ENCODE results near the gene SRRM2.

Gene SRRM2

GRCh38 chr16:2819179-2819938 lies 66.9 kb downstream of the SRRM2 start:
- H3K27ac ChIP-seq (ENCODE audit: low read depth, low read length), result no peak overlapping the region
- no peak overlapping the region for H3K4me3 ChIP-seq (ENCODE audit: low read depth in 1 of 2, low read length in 2 of 2)
- H3K4me1 ChIP-seq (ENCODE audit: control insufficient read depth in 1 of 2, insufficient read depth in 2 of 2, low read length in 2 of 2), result peaks cover 0 to 9% of the 10 kb centered on the region in 2 donors
- H3K36me3 ChIP-seq (ENCODE audit: control insufficient read depth in 1 of 2, insufficient read depth in 2 of 2, low read length in 2 of 2), result no peaks in the 10 kb centered on the region
- no peaks in the 10 kb centered on the region for H3K9me3 ChIP-seq (ENCODE audit: control insufficient read depth in 1 of 2, low read length in 2 of 2)
- no peak overlapping the region for H3K9ac ChIP-seq (ENCODE audit: low read depth in 1 of 2, low read length in 2 of 2)
- H3K27me3 ChIP-seq (ENCODE audit: control insufficient read depth in 1 of 2, insufficient read depth in 2 of 2, low read length in 2 of 2), result no peaks in the 10 kb centered on the region

DNA sequence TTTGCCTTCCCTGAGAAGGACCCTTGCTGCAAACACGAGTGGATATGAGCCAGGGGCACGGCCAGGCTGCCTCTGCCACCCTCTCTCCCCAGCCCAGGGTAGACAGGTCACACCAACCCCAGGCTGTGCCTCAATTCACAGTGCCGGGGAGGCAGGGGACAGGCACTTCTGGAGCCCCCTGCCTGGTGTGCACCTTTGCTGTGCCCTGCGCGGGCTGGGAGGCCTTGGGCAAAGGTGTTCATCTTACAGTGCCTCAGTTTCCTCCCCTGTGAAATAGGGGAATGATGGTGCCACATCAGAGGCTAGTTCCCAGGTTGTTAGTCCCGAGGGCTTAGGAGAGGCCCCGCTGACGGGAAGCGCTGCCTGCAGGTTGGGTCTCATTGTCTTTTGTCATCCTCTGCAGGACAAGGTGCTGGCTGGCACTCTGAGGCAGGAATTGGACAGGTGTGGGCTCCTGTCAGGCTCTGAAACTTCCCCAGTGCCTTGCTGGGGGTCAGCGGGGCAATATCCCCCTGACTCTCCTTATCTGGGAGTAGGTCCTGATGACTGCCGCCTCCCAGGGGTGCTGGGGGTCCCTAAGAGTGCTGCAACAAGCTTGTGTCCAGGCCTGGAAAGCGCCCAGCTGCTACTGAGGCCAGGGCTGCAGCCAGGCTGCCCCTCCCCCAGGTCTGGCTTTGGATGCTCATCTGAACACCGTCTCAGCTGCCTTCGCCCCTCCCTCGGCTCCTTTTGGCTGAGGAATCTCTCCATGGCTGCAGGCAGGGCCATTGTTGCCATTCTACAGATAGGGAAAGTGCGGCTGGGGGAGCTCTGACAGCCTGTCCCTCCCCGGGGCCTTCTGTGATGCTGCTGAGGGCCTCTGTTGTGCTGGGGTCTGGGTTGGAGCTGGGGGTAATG lies 67.7 kb downstream of the SRRM2 start:
- H3K27me3 ChIP-seq (ENCODE audit: control insufficient read depth in 1 of 2, insufficient read depth in 2 of 2, low read length in 2 of 2), result no peaks in the 10 kb centered on the region
- H3K9ac ChIP-seq (ENCODE audit: low read depth in 1 of 2, low read length in 2 of 2), result no peak overlapping the region
- H3K4me3 ChIP-seq (ENCODE audit: low read depth in 1 of 2, low read length in 2 of 2), result no peak overlapping the region
- H3K9me3 ChIP-seq (ENCODE audit: control insufficient read depth in 1 of 2, low read length in 2 of 2), result no peaks in the 10 kb centered on the region
- peaks cover 0 to 6% of the 10 kb centered on the region in 2 donors for H3K4me1 ChIP-seq (ENCODE audit: control insufficient read depth in 1 of 2, insufficient read depth in 2 of 2, low read length in 2 of 2)
- no peak overlapping the region for H3K27ac ChIP-seq (ENCODE audit: low read depth, low read length)
- no peaks in the 10 kb centered on the region for H3K36me3 ChIP-seq (ENCODE audit: control insufficient read depth in 1 of 2, insufficient read depth in 2 of 2, low read length in 2 of 2)

Data from duodenal mucosa (tissue), 2 donors.